HG03575 (cell line): Measurements from ENCODE around the gene F5.

Experiments used
- ATAC-seq: cut with Tn5 transposase; IDR thresholded peaks from one replicate; pipeline ENCODE4 v1.9.1; 2021; ENCODE audit not compliant: unreplicated experiment, insufficient number of reproducible peaks, low FRiP score; ENCODE audit errors: extremely low read depth

The F5 gene

DNA sequence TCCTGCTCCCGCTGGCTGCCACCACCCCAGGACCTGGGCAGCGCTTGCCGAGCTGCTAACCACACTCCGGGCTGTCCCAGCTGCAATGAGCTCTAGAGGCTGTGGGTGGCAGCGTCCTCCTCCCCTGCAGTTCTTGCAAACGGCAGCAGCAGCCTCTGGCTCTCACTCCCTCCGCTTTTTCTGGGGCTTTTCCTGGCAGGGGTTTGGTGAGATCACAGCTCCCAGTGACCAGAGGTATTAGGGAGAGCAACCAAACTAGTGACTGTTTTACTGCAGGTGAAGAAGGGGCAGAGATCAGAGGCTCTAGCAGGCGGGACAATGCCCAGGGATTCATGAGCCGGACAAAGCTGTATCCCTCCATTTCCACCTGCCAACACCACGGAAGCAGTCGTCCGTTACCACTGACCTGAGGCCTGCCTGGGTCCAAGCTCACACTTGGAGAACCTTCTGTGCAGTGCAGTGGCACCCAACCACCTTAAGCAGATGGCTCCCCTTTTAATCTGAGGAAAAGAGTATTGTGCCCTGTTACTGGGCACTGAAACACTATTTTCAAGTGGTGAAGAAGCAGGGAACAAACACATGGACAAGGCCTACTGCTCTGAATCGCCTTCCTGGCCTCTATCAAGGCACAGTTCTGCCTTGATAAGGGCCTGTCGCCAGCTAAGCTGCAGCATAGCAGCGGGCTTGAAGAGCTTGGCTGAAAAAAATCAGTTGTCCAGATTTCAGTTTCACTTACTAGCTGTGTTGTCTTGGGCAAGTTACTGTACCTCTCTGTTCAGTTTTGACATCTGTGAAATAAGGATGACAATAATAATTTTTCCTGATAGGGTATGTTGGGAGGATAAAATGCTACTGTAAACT lies at the start of gene F5:
Gene F5 (minus strand): TSS at position 87 of the 861 bp plus-strand sequence. CDS start 95 bp downstream, outside the sequence.
- no peak for ATAC-seq

DNA sequence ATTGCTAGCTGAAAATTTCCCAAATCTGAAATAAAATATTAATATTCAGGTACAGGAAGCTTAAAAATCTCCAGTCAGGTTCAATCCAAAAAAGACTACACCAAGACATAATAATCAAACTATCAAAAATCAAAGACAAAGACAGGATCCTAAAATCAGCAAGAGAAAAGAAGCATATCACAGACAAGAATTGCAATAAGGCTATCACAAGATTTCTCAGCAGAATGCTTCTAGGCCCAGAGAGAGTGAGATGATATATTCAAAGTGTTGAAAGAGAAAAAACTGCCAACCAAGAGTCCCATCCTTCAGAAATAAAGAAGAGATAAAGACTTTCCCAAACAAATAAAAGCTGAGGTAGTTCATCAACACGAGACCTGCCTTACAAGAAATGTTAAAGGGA lies 48.6 kb upstream of the F5 start:
- no peak for ATAC-seq

DNA sequence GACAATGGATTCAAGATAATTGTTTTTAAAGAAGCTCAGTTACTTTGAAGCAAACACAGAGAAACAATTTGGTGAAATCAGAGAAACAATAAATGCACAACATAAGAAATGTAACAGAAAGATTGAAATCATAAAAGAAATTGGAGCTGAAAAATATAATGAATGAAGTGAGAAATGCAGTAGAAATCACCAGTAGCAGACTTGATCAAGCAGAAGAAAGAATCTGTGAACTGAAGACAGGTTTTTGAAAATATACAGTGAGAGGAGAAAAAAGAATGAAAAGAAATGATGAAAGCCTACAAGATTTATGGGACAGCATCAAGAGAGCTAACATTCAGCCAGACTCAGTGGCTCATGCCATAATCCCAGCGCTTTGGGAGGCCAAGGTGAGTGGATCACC lies 47.9 kb upstream of the F5 start:
- no peak for ATAC-seq

DNA sequence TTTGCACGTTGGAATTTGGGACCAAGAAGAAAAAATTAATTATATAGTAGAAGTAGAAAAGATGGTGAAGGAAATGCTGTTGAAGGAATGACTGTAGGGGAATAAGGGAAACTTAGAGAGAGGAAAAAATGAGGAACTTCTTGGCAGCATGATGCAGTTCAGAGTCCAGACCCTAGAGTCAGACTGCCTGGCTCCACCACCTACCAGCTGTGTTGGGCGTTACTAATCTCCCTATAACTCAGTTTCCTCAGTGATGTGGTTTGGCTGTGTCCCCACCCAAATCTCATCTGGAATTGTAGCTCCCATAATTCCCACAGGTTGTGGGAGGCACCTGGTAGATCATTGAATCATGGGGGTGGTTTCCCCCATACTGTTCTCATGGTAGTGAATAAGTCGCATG lies 45.0 kb upstream of the F5 start:
- no peak for ATAC-seq

DNA sequence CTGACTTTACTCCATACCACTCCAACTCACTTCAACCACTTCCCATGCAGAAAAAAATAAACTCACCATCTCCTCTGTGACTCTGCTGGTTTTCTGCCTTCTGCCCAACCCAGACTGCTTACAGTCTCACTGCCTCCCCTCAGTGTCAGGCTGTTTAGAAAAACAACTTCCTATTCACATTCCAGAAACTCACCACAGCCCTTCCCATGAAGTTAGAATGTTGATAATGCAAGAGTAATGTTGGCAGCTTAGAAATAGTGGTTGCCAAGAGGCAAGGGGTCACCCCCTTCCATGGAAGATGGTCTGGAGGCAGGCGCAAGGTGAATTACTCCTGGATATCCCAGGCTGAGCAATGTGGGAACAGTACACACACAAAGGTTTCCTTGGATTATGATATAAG lies 43.7 kb upstream of the F5 start, which contains the start of gene SELP:
Gene SELP (minus strand): TSS at position 119 of the 400 bp plus-strand sequence. CDS start 50 bp downstream, at position 69.
- no peak for ATAC-seq

GRCh38 chr1:169624912-169625311 lies 38.6 kb upstream of the F5 start:
- ATAC-seq: no peak

- no peak for ATAC-seq
These were observed 37.8 kb upstream of the F5 start for GRCh38 chr1:169624122-169624521.

DNA sequence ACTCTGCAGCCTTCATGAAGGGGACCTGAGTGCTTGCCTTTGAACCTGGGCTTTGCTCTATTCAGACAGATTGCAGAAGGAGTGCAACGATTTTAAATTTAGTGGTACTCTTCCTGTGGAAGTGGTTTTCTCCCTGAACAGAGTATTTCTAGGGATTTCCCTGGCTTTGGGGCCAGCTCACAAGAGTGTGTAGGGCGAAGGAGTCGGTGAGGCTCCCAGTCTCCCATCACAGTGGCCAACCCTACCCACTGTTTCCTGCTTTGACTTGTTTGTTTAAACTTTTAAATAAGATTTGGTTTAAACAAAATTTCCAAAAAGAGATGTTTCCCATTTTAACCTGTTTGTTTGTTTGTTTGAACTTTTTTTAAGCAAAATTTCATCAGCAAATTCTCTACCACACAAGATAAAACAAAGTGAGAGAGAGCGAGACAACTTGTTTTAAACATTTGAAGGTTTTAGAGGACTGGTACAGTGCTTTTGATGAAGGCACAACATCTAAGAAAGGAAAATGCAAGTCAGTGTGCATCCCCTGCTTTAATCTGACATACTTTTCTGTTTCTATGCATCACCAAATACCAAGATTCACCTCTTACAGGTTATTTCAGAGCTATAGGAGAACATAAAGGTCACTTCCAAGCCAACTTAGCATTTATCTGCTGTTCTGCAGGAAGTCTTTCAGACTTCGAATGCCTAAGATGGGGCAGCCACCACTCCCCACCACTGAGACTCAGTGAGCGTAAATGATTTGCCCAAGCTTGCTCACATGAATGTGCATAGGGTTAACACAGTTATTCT lies 37.0 kb upstream of the F5 start:
- no peak for ATAC-seq

- no peak for ATAC-seq
These were observed 34.3 kb upstream of the F5 start for GRCh38 chr1:169620565-169620964.

GRCh38 chr1:169618367-169618766 lies 32.1 kb upstream of the F5 start:
- ATAC-seq: no peak

GRCh38 chr1:169615803-169616202 lies 29.5 kb upstream of the F5 start:
- no peak for ATAC-seq

DNA sequence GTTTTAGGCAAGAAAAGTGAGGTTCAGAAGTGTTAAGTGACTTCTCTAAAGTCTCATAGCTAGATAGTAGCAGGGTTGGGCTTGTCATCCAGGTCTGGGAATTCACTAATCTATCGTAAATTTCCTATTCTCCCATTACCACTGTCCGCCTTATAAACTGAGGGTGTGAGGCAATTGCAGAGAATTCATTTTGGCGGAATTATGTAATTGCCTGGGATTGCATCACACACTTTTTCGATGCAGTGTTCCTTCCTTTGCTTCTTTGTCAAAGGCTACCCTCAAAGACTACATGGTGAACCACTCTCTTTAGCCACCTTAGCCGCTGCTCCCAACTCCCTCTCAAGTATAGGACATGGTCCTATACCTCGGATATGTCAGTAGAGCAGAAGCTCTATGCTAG lies 24.6 kb upstream of the F5 start:
- ATAC-seq: no peak

- ATAC-seq: no peak
These were observed 23.8 kb upstream of the F5 start for GRCh38 chr1:169610108-169610507.

GRCh38 chr1:169608226-169608625 lies 21.9 kb upstream of the F5 start:
- no peak for ATAC-seq

GRCh38 chr1:169604781-169605560 lies 18.7 kb upstream of the F5 start:
- ATAC-seq: no peak

DNA sequence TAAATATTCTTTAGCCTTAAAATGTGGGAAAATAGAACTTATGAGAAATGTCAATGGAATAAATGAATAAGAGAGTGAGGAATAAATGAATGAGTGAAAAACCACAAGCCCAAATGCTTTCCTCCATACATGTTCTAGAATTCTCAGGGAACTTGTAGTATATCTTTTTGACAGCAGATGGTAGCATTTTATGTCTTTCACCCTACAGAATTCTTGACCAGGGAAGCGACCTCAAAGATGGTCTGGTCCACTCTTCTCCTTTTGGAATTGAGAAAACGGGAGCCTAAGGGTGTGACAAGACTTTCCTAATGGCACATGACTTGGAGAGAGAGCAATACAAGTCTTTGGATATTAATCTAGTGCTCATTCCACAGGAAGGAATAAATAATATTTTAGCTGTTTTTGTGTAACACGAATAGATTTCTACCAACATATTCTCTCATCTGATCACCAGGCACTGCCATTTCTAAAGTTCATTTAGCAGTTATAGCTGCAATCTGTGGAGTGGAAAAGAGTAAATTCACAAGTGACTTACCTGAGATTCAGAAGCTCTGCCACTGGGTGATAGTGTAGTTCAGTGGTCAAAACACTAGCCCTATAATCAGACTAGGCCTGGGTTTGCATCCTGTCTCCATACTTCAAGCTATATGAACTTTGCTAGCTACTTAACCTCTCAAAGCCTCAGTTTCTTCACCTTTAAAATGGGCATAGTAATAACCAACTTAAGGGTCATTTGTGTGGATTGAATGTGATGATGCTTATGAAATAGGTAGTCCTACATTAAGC lies 15.0 kb upstream of the F5 start:
- no peak for ATAC-seq

GRCh38 chr1:169595764-169596711 lies 9.8 kb upstream of the F5 start:
- ATAC-seq: no peak

GRCh38 chr1:169594391-169594790 lies 8.1 kb upstream of the F5 start:
- ATAC-seq: no peak
